Astrocyte (in vitro differentiated cells and primary cell): ENCODE data around the gene HLF. TPM values are rescaled to one million over a fixed set of nuclear protein-coding genes. Genes with fewer than 3 reads are reported as not detected.

Experiments
- DNase-seq: peaks from one replicate; pipeline ENCODE4 v3.0.0-alpha.2; 2010; ENCODE audit warnings: low read depth
- FAIRE-seq: peaks from 2 replicates; lab custom pipeline; 2011; peaks lifted over from hg19 to GRCh38; lab: Jason Lieb, UNC
- H2AFZ ChIP-seq: 2 replicates; pipeline ENCODE4 v1.6.0; 2012; ENCODE audit warnings: low read depth, low read length, inconsistent platforms
- H3K27ac ChIP-seq: 2 replicates; pipeline ENCODE4 v1.5.1; 2011; ENCODE audit warnings: low read depth, low read length, inconsistent platforms
- H3K27me3 ChIP-seq: 2 replicates; pipeline ENCODE4 v1.6.0; 2011; ENCODE audit warnings: low read length, inconsistent platforms; ENCODE audit not compliant: insufficient read depth
- H3K36me3 ChIP-seq: 2 replicates; pipeline ENCODE4 v1.5.1; 2011; ENCODE audit warnings: low read length, inconsistent platforms; ENCODE audit not compliant: insufficient read depth
- H3K4me1 ChIP-seq: 2 replicates; pipeline ENCODE4 v1.5.1; 2011; ENCODE audit warnings: low read length, inconsistent platforms; ENCODE audit not compliant: insufficient read depth
- H3K4me2 ChIP-seq: 2 replicates; pipeline ENCODE4 v1.6.0; 2012; ENCODE audit warnings: low read length, inconsistent platforms
- H3K4me3 ChIP-seq: 2 replicates; pipeline ENCODE4 v1.5.1; 2011; ENCODE audit warnings: low read depth, mild to moderate bottlenecking, low read length, inconsistent platforms; ENCODE audit not compliant: insufficient read depth
- H3K79me2 ChIP-seq: 2 replicates; pipeline ENCODE4 v1.6.0; 2012; ENCODE audit warnings: mild to moderate bottlenecking, low read length, inconsistent platforms; ENCODE audit not compliant: insufficient read depth
- H3K9ac ChIP-seq: 2 replicates; pipeline ENCODE4 v1.6.0; 2012; ENCODE audit warnings: mild to moderate bottlenecking, low read length, inconsistent platforms
- H3K9me3 ChIP-seq: 2 replicates; pipeline ENCODE4 v1.5.1; 2012; ENCODE audit warnings: low read depth, mild to moderate bottlenecking, low read length, inconsistent platforms; ENCODE audit not compliant: insufficient read depth
- H4K20me1 ChIP-seq: 2 replicates; pipeline ENCODE4 v1.6.0; 2012; ENCODE audit warnings: low read length, inconsistent platforms; ENCODE audit not compliant: insufficient read depth
- H3K27ac Mint-ChIP-seq: one replicate; pipeline ENCODE4 v1.8.0; 2021; ENCODE audit warnings: mild to moderate bottlenecking, mixed read lengths; ENCODE audit not compliant: unreplicated experiment
- H3K27me3 Mint-ChIP-seq: one replicate; pipeline ENCODE4 v1.8.0; 2021; ENCODE audit warnings: low read depth, mixed read lengths; ENCODE audit not compliant: unreplicated experiment
- H3K36me3 Mint-ChIP-seq: one replicate; pipeline ENCODE4 v1.8.0; 2021; ENCODE audit warnings: low read depth, mixed read lengths; ENCODE audit not compliant: unreplicated experiment
- H3K4me1 Mint-ChIP-seq: one replicate; pipeline ENCODE4 v1.8.0; 2021; ENCODE audit warnings: low read depth, mixed read lengths; ENCODE audit not compliant: unreplicated experiment
- H3K4me3 Mint-ChIP-seq: one replicate; pipeline ENCODE4 v1.8.0; 2021; ENCODE audit warnings: mild to moderate bottlenecking, moderate library complexity, mixed read lengths; ENCODE audit not compliant: unreplicated experiment
- H3K9me3 Mint-ChIP-seq: one replicate; pipeline ENCODE4 v1.8.0; 2021; ENCODE audit warnings: mild to moderate bottlenecking, mixed read lengths; ENCODE audit not compliant: unreplicated experiment
- EZH2 ChIP-seq: IDR thresholded peaks from 2 replicates; pipeline ENCODE4 v1.6.1; 2012; ENCODE audit warnings: mild to moderate bottlenecking, low read length, inconsistent platforms; ENCODE audit not compliant: insufficient read depth
- total RNA-seq: library from RNA; stranded (reverse); gene quantifications from 2 replicates; pipeline ENCODE4 v1.2.1, GENCODE V29; 2021
- TF ChIP-seq, protein P1 (sequence below): IDR thresholded peaks from 2 replicates; pipeline ENCODE4 v1.5.1; 2011; ENCODE audit warnings: low read depth, mild to moderate bottlenecking, inconsistent platforms, low read length, moderate library complexity; ENCODE audit not compliant: insufficient read depth

The HLF gene
- total RNA-seq, 1 donor from 2014 or later = not detected

DNA sequence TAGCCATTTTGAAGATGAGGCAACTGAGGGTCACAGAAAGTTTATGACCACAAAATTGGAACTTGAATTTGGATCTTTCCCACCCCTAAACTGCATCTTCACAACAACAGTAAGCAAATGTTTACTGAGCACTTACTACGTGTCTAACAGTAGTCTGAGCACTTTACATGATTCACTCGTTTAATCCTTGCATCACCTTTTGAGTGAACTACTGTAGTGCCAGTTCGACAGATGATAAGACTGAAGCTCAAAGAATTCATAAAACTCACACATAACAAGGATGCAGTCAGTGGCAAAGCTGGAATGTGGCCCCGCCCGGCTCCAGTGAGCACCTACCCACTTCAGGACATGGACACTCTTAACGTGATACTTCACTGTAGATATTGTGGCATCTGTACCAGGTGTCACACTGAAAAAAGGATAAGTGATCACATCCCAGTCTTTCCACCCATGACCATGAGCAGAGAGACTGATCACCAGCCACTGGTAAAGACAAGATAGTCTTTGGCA lies 36.0 kb upstream of the HLF start:
- H3K79me2 ChIP-seq = no peaks in the 10 kb centered on the region
- Mint-ChIP-seq H3K36me3 (no peaks in the 10 kb centered on the region), H3K9me3 (no peaks in the 10 kb centered on the region), H3K4me3 (no peak overlapping the region), H3K27me3 (peaks cover 5% of the 10 kb centered on the region), H3K27ac (no peak overlapping the region), H3K4me1 (no peaks in the 10 kb centered on the region)
- no peaks in the 10 kb centered on the region for H4K20me1 ChIP-seq
- H3K9me3 ChIP-seq = no peaks in the 10 kb centered on the region
- H3K4me2 ChIP-seq = no peak overlapping the region
- H3K4me3 ChIP-seq = no peak overlapping the region
- no peak overlapping the region for H2AFZ ChIP-seq
- H3K4me1 ChIP-seq = no peaks in the 10 kb centered on the region
- H3K27ac ChIP-seq = no peak overlapping the region
- no peak overlapping the region for H3K9ac ChIP-seq
- no peaks in the 10 kb centered on the region for H3K27me3 ChIP-seq
- H3K36me3 ChIP-seq = no peaks in the 10 kb centered on the region
- FAIRE-seq = no peak
- DNase-seq = no peak
- no peak for TF ChIP-seq EZH2
- TF ChIP-seq, protein P1, sequence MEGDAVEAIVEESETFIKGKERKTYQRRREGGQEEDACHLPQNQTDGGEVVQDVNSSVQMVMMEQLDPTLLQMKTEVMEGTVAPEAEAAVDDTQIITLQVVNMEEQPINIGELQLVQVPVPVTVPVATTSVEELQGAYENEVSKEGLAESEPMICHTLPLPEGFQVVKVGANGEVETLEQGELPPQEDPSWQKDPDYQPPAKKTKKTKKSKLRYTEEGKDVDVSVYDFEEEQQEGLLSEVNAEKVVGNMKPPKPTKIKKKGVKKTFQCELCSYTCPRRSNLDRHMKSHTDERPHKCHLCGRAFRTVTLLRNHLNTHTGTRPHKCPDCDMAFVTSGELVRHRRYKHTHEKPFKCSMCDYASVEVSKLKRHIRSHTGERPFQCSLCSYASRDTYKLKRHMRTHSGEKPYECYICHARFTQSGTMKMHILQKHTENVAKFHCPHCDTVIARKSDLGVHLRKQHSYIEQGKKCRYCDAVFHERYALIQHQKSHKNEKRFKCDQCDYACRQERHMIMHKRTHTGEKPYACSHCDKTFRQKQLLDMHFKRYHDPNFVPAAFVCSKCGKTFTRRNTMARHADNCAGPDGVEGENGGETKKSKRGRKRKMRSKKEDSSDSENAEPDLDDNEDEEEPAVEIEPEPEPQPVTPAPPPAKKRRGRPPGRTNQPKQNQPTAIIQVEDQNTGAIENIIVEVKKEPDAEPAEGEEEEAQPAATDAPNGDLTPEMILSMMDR = no peak

DNA sequence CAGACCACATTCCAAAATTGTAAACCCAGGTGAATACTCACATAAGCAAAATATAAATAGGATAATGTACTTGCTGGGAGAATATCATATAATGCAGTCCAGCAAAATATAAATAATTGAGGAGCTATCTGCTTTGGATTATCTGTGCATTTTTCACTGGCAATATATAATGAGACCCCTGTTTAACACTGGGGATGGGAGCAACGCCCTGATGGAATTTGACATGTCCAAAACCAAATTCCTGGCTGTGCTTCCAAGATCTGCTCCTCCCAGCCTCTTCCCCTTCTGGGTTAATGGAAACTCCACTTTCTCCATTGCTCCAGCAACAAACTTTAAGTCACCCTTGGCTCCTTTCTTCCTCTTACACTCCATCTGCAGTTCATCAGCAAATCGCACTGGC lies 35.5 kb upstream of the HLF start:
- no peak overlapping the region for H3K27ac Mint-ChIP-seq
- no peak for TF ChIP-seq EZH2
- TF ChIP-seq, protein P1 = no peak
- no peaks in the 10 kb centered on the region for H3K9me3 Mint-ChIP-seq
- no peaks in the 10 kb centered on the region for H3K27me3 ChIP-seq
- H3K4me1 ChIP-seq = no peaks in the 10 kb centered on the region
- no peaks in the 10 kb centered on the region for H3K36me3 ChIP-seq
- no peak overlapping the region for H3K9ac ChIP-seq
- H4K20me1 ChIP-seq = no peaks in the 10 kb centered on the region
- H3K4me2 ChIP-seq = no peak overlapping the region
- H3K4me3 ChIP-seq = no peak overlapping the region
- no peaks in the 10 kb centered on the region for H3K79me2 ChIP-seq
- H3K27ac ChIP-seq = no peak overlapping the region
- no peak for DNase-seq
- H3K4me1 Mint-ChIP-seq = no peaks in the 10 kb centered on the region
- H3K4me3 Mint-ChIP-seq = no peak overlapping the region
- H3K27me3 Mint-ChIP-seq = peaks cover 5% of the 10 kb centered on the region
- no peaks in the 10 kb centered on the region for H3K36me3 Mint-ChIP-seq
- no peaks in the 10 kb centered on the region for H3K9me3 ChIP-seq
- no peak overlapping the region for H2AFZ ChIP-seq
- no peak for FAIRE-seq

DNA sequence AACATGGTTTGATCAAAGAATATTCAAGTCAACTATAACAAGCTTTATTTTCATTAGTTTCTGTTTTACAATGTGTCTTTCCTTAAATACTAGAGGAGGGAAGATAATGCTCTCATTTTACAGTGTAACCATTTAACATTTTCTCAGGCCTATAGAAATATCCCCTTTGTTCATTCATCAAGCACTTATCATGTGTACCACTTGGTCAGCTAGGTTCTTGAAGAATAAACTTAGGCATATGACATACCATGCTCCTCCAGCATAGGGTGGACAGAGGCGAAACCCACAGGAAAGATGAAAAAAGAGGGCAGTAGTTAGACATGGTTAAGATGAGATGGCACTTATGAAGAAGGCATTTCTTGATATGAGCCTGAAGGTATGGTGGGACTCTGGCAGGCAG lies 34.0 kb upstream of the HLF start:
- Histone ChIP-seq H2AFZ (no peak overlapping the region), H3K27me3 (no peaks in the 10 kb centered on the region), H4K20me1 (no peaks in the 10 kb centered on the region), H3K4me3 (no peak overlapping the region), H3K9me3 (no peaks in the 10 kb centered on the region), H3K79me2 (no peaks in the 10 kb centered on the region), H3K4me2 (no peak overlapping the region), H3K27ac (no peak overlapping the region), H3K9ac (no peak overlapping the region), H3K4me1 (no peaks in the 10 kb centered on the region), H3K36me3 (no peaks in the 10 kb centered on the region)
- no peaks in the 10 kb centered on the region for H3K36me3 Mint-ChIP-seq
- H3K27ac Mint-ChIP-seq = no peak overlapping the region
- no peak overlapping the region for H3K4me3 Mint-ChIP-seq
- no peaks in the 10 kb centered on the region for H3K9me3 Mint-ChIP-seq
- peaks cover 3% of the 10 kb centered on the region for H3K27me3 Mint-ChIP-seq
- no peak for TF ChIP-seq EZH2
- TF ChIP-seq, protein P1 = no peak
- no peak for DNase-seq
- no peak for FAIRE-seq
- no peaks in the 10 kb centered on the region for H3K4me1 Mint-ChIP-seq
